Astrocyte (in vitro differentiated cells and primary cell): ENCODE results near the gene BCL2L1. TPM values are rescaled to one million over a fixed set of nuclear protein-coding genes. Genes with fewer than 3 reads are reported as not detected.

Source experiments
- DNase-seq: peaks from one replicate; pipeline ENCODE4 v3.0.0-alpha.2; 2010; ENCODE audit warnings: low read depth
- FAIRE-seq: peaks from 2 replicates; lab custom pipeline; 2011; peaks lifted over from hg19 to GRCh38; lab: Jason Lieb, UNC
- H2AFZ ChIP-seq: 2 replicates; pipeline ENCODE4 v1.6.0; 2012; ENCODE audit warnings: low read depth, low read length, inconsistent platforms
- H3K27ac ChIP-seq: 2 replicates; pipeline ENCODE4 v1.5.1; 2011; ENCODE audit warnings: low read depth, low read length, inconsistent platforms
- H3K27me3 ChIP-seq: 2 replicates; pipeline ENCODE4 v1.6.0; 2011; ENCODE audit warnings: low read length, inconsistent platforms; ENCODE audit not compliant: insufficient read depth
- H3K36me3 ChIP-seq: 2 replicates; pipeline ENCODE4 v1.5.1; 2011; ENCODE audit warnings: low read length, inconsistent platforms; ENCODE audit not compliant: insufficient read depth
- H3K4me1 ChIP-seq: 2 replicates; pipeline ENCODE4 v1.5.1; 2011; ENCODE audit warnings: low read length, inconsistent platforms; ENCODE audit not compliant: insufficient read depth
- H3K4me2 ChIP-seq: 2 replicates; pipeline ENCODE4 v1.6.0; 2012; ENCODE audit warnings: low read length, inconsistent platforms
- H3K4me3 ChIP-seq: 2 replicates; pipeline ENCODE4 v1.5.1; 2011; ENCODE audit warnings: low read depth, mild to moderate bottlenecking, low read length, inconsistent platforms; ENCODE audit not compliant: insufficient read depth
- H3K79me2 ChIP-seq: 2 replicates; pipeline ENCODE4 v1.6.0; 2012; ENCODE audit warnings: mild to moderate bottlenecking, low read length, inconsistent platforms; ENCODE audit not compliant: insufficient read depth
- H3K9ac ChIP-seq: 2 replicates; pipeline ENCODE4 v1.6.0; 2012; ENCODE audit warnings: mild to moderate bottlenecking, low read length, inconsistent platforms
- H3K9me3 ChIP-seq: 2 replicates; pipeline ENCODE4 v1.5.1; 2012; ENCODE audit warnings: low read depth, mild to moderate bottlenecking, low read length, inconsistent platforms; ENCODE audit not compliant: insufficient read depth
- H4K20me1 ChIP-seq: 2 replicates; pipeline ENCODE4 v1.6.0; 2012; ENCODE audit warnings: low read length, inconsistent platforms; ENCODE audit not compliant: insufficient read depth
- H3K27ac Mint-ChIP-seq: one replicate; pipeline ENCODE4 v1.8.0; 2021; ENCODE audit warnings: mild to moderate bottlenecking, mixed read lengths; ENCODE audit not compliant: unreplicated experiment
- H3K27me3 Mint-ChIP-seq: one replicate; pipeline ENCODE4 v1.8.0; 2021; ENCODE audit warnings: low read depth, mixed read lengths; ENCODE audit not compliant: unreplicated experiment
- H3K36me3 Mint-ChIP-seq: one replicate; pipeline ENCODE4 v1.8.0; 2021; ENCODE audit warnings: low read depth, mixed read lengths; ENCODE audit not compliant: unreplicated experiment
- H3K4me1 Mint-ChIP-seq: one replicate; pipeline ENCODE4 v1.8.0; 2021; ENCODE audit warnings: low read depth, mixed read lengths; ENCODE audit not compliant: unreplicated experiment
- H3K4me3 Mint-ChIP-seq: one replicate; pipeline ENCODE4 v1.8.0; 2021; ENCODE audit warnings: mild to moderate bottlenecking, moderate library complexity, mixed read lengths; ENCODE audit not compliant: unreplicated experiment
- H3K9me3 Mint-ChIP-seq: one replicate; pipeline ENCODE4 v1.8.0; 2021; ENCODE audit warnings: mild to moderate bottlenecking, mixed read lengths; ENCODE audit not compliant: unreplicated experiment
- CTCF ChIP-seq: IDR thresholded peaks from 2 replicates; pipeline ENCODE4 v1.5.1; 2011; ENCODE audit warnings: low read depth, mild to moderate bottlenecking, inconsistent platforms, low read length, moderate library complexity; ENCODE audit not compliant: insufficient read depth
- EZH2 ChIP-seq: IDR thresholded peaks from 2 replicates; pipeline ENCODE4 v1.6.1; 2012; ENCODE audit warnings: mild to moderate bottlenecking, low read length, inconsistent platforms; ENCODE audit not compliant: insufficient read depth
- total RNA-seq: library from RNA; stranded (reverse); gene quantifications from 2 replicates; pipeline ENCODE4 v1.2.1, GENCODE V29; 2021

The BCL2L1 gene
- total RNA-seq, 1 donor from 2014 or later = 149 TPM

GRCh38 chr20:31673943-31674463 is 48.7 kb downstream of the BCL2L1 start:
- no peak for FAIRE-seq
- H2AFZ ChIP-seq = no peak overlapping the region
- no peak overlapping the region for H3K4me3 Mint-ChIP-seq

DNA sequence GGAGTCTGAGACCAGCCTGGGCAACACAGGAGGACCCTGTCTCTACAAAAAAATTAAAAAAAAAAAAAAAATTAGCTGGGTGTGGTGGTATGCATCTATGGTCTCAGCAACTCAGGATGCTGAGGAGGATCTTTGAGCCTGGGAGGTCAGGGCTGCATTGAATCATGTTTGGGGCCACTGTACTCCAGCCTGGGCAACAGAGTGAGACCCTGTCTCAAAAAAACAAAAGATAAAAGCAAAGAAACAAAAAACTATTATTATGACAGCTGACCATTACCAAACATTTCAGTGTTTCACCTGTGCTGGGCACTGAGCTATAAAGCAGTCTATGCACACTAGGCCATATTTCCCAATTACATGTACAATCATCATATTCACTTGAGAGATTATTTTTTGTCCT is 49.2 kb downstream of the BCL2L1 start:
- no peak overlapping the region for H3K27ac ChIP-seq
- TF ChIP-seq EZH2 = no peak
- no peak for TF ChIP-seq CTCF
- H2AFZ ChIP-seq = no peak overlapping the region
- H3K4me3 ChIP-seq = no peak overlapping the region
- H3K4me1 ChIP-seq = peaks cover 26% of the 10 kb centered on the region
- H3K27ac Mint-ChIP-seq = no peak overlapping the region
- no peaks in the 10 kb centered on the region for H3K27me3 Mint-ChIP-seq
- peaks cover 86% of the 10 kb centered on the region for H3K79me2 ChIP-seq
- no peak overlapping the region for H3K4me3 Mint-ChIP-seq
- H3K27me3 ChIP-seq = no peaks in the 10 kb centered on the region
- peaks cover 8% of the 10 kb centered on the region for H3K36me3 ChIP-seq
- DNase-seq (no peak), FAIRE-seq (no peak)
- H3K9me3 ChIP-seq = no peaks in the 10 kb centered on the region
- H3K36me3 Mint-ChIP-seq = peaks cover 40% of the 10 kb centered on the region
- no peak overlapping the region for H3K4me2 ChIP-seq
- H3K4me1 Mint-ChIP-seq = peaks cover 49% of the 10 kb centered on the region
- no peak overlapping the region for H3K9ac ChIP-seq
- H3K9me3 Mint-ChIP-seq = no peaks in the 10 kb centered on the region
- peaks cover 66% of the 10 kb centered on the region for H4K20me1 ChIP-seq

More at GRCh38 chr20:31673943-31674463, 48.7 kb downstream of the BCL2L1 start:
- peaks cover 70% of the 10 kb centered on the region for H4K20me1 ChIP-seq
- no peaks in the 10 kb centered on the region for H3K27me3 ChIP-seq
- Mint-ChIP-seq H3K36me3 (peaks cover 45% of the 10 kb centered on the region), H3K9me3 (no peaks in the 10 kb centered on the region), H3K27ac (no peak overlapping the region), H3K27me3 (no peaks in the 10 kb centered on the region), H3K4me1 (peaks cover 54% of the 10 kb centered on the region)
- H3K9me3 ChIP-seq = no peaks in the 10 kb centered on the region
- H3K9ac ChIP-seq = no peak overlapping the region
- TF ChIP-seq CTCF (no peak), EZH2 (no peak)
- no peak overlapping the region for H3K4me2 ChIP-seq
- peaks cover 89% of the 10 kb centered on the region for H3K79me2 ChIP-seq
- no peak overlapping the region for H3K4me3 ChIP-seq
- no peak for DNase-seq
- no peak overlapping the region for H3K27ac ChIP-seq
- peaks cover 32% of the 10 kb centered on the region for H3K4me1 ChIP-seq
- peaks cover 8% of the 10 kb centered on the region for H3K36me3 ChIP-seq

DNA sequence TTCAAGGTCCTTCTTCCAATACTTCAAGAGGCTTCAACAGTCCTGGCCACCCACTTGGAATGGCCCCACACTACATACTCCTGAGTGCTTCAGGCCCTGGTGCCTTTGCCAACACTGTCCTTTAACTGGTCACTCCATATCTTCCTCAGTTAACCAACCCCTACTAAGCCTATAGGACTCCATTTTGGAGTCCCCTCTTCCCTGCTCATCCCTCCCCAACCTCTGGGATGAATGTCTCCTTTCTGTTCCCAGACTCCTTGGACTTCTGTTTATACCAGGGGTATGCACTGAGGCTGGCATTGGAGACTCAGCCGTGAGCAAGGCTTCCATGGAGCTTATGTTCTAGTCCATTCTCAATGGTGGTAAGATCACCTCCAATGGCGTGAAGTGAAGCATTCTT is 51.3 kb downstream of the BCL2L1 start:
- H4K20me1 ChIP-seq = peaks cover 67% of the 10 kb centered on the region
- H3K79me2 ChIP-seq = peaks cover 85% of the 10 kb centered on the region
- DNase-seq (no peak), FAIRE-seq (no peak)
- Mint-ChIP-seq H3K27ac (no peak overlapping the region), H3K9me3 (no peaks in the 10 kb centered on the region), H3K4me3 (no peak overlapping the region), H3K4me1 (peaks cover 35% of the 10 kb centered on the region), H3K27me3 (no peaks in the 10 kb centered on the region), H3K36me3 (peaks cover 37% of the 10 kb centered on the region)
- no peak overlapping the region for H3K4me2 ChIP-seq
- H3K4me1 ChIP-seq = peaks cover 16% of the 10 kb centered on the region
- H3K4me3 ChIP-seq = no peak overlapping the region
- H3K36me3 ChIP-seq = peaks cover 15% of the 10 kb centered on the region
- no peaks in the 10 kb centered on the region for H3K27me3 ChIP-seq
- H3K9ac ChIP-seq = no peak overlapping the region
- no peaks in the 10 kb centered on the region for H3K9me3 ChIP-seq
- H3K27ac ChIP-seq = no peak overlapping the region
- H2AFZ ChIP-seq = no peak overlapping the region
- TF ChIP-seq EZH2 (no peak), CTCF (no peak)
